Loucy (cell line): ENCODE results near the gene GOLIM4.

Experiments
- H2AFZ ChIP-seq: fragments of 200-600 bp; sonication (generic); 2 replicates; pipeline ENCODE4 v1.6.0; 2016; ENCODE audit warnings: antibody characterized with exemption, mild to moderate bottlenecking, low read length, moderate library complexity
- H3F3A ChIP-seq: fragments of 200-600 bp; 2 replicates; pipeline ENCODE4 v1.6.0; 2016; ENCODE audit warnings: antibody characterized with exemption, low read depth, mild to moderate bottlenecking
- H3K27me3 ChIP-seq: fragments of 200-600 bp; sonication (generic); 2 replicates; pipeline ENCODE4 v1.6.1; 2014; ENCODE audit warnings: low read length, mild to moderate bottlenecking; ENCODE audit not compliant: insufficient read depth, poor library complexity, severe bottlenecking
- H3K36me3 ChIP-seq: fragments of 200-600 bp; sonication (generic); 2 replicates; pipeline ENCODE4 v1.6.1; 2016; ENCODE audit warnings: low read length; ENCODE audit not compliant: insufficient read depth
- H3K4me1 ChIP-seq: fragments of 200-600 bp; sonication (generic); 2 replicates; pipeline ENCODE4 v1.5.1; 2014; ENCODE audit warnings: low read length, mild to moderate bottlenecking; ENCODE audit not compliant: insufficient read depth, poor library complexity, severe bottlenecking
- H3K4me2 ChIP-seq: fragments of 200-600 bp; sonication (generic); 2 replicates; pipeline ENCODE4 v1.6.0; 2014; ENCODE audit warnings: antibody characterized with exemption, low read length, low read depth, mild to moderate bottlenecking; ENCODE audit not compliant: poor library complexity, severe bottlenecking
- H3K4me3 ChIP-seq: fragments of 200-600 bp; sonication (generic); 2 replicates; pipeline ENCODE4 v1.5.1; 2014; ENCODE audit warnings: low read length, mild to moderate bottlenecking, mixed read lengths; ENCODE audit not compliant: poor library complexity, severe bottlenecking
- H3K79me2 ChIP-seq: fragments of 200-600 bp; sonication (generic); 2 replicates; pipeline ENCODE4 v1.6.1; 2014; ENCODE audit warnings: low read length; ENCODE audit not compliant: insufficient read depth
- H3K9ac ChIP-seq: fragments of 200-600 bp; sonication (generic); 2 replicates; pipeline ENCODE4 v1.6.0; 2014; ENCODE audit warnings: mild to moderate bottlenecking, low read depth, low read length, moderate library complexity; ENCODE audit not compliant: poor library complexity, severe bottlenecking
- H3K9me2 ChIP-seq: fragments of 200-600 bp; sonication (generic); replicated peaks from 2 replicates; pipeline ENCODE4 v1.6.1; 2016; ENCODE audit warnings: low read depth, low read length, mixed read lengths
- H3K9me3 ChIP-seq: fragments of 200-600 bp; sonication (generic); 2 replicates; pipeline ENCODE4 v1.6.1; 2014; ENCODE audit warnings: mild to moderate bottlenecking, antibody characterized with exemption, low read length, low read depth; ENCODE audit not compliant: insufficient read depth
- H4K20me1 ChIP-seq: fragments of 200-600 bp; sonication (generic); 2 replicates; pipeline ENCODE4 v1.6.0; 2014; ENCODE audit warnings: antibody characterized with exemption, low read length, mild to moderate bottlenecking; ENCODE audit not compliant: insufficient read depth, poor library complexity, severe bottlenecking
- CTCF ChIP-seq: fragments of 200-600 bp; sonication (generic); conservative IDR thresholded peaks from 2 replicates; pipeline ENCODE4 v1.5.1; 2014; ENCODE audit warnings: mild to moderate bottlenecking, antibody characterized with exemption, low read length
- EZH2phosphoT487 ChIP-seq: fragments of 200-600 bp; IDR thresholded peaks from 2 replicates; pipeline ENCODE4 v1.6.1; 2018; ENCODE audit warnings: antibody characterized with exemption, mild to moderate bottlenecking, moderate library complexity, borderline replicate concordance

Gene GOLIM4

GRCh38 chr3:168100777-168101492, 5.2 kb upstream of the GOLIM4 start:
- Histone ChIP-seq H3K79me2 (no peaks in the 10 kb centered on the region), H3K4me2 (no peak overlapping the region), H3F3A (no peaks in the 10 kb centered on the region; the same call in 1 of the 2 replicates), H3K9me2 (no peaks in the 10 kb centered on the region), H3K36me3 (no peaks in the 10 kb centered on the region), H4K20me1 (no peaks in the 10 kb centered on the region), H3K9me3 (no peaks in the 10 kb centered on the region), H3K27me3 (no peaks in the 10 kb centered on the region), H3K9ac (no peak overlapping the region), H3K4me3 (no peak overlapping the region), H3K4me1 (peaks cover 7% of the 10 kb centered on the region), H2AFZ (no peak overlapping the region)
- TF ChIP-seq EZH2phosphoT487 (no peak), CTCF (no peak)

GRCh38 chr3:168097381-168097780, 1.7 kb upstream of the GOLIM4 start:
- H3K27me3 ChIP-seq: no peaks in the 10 kb centered on the region
- H3K9me3 ChIP-seq: no peaks in the 10 kb centered on the region
- H3K36me3 ChIP-seq: no peaks in the 10 kb centered on the region
- TF ChIP-seq CTCF (no peak), EZH2phosphoT487 (no peak)
- no peaks in the 10 kb centered on the region for H3K9me2 ChIP-seq
- H4K20me1 ChIP-seq: peaks cover 18% of the 10 kb centered on the region
- H2AFZ ChIP-seq: no peak overlapping the region
- peaks cover 20% of the 10 kb centered on the region for H3K4me1 ChIP-seq
- H3K9ac ChIP-seq: no peak overlapping the region
- no peak overlapping the region for H3K4me3 ChIP-seq
- no peaks in the 10 kb centered on the region; the same call in 1 of the 2 replicates for H3F3A ChIP-seq
- no peak overlapping the region for H3K4me2 ChIP-seq
- H3K79me2 ChIP-seq: peaks cover 26% of the 10 kb centered on the region

GRCh38 chr3:168096210-168096652, 507 bp upstream of the GOLIM4 start:
- H3K79me2 ChIP-seq: peaks cover 38% of the 10 kb centered on the region

More at GRCh38 chr3:168096210-168096652, 507 bp upstream of the GOLIM4 start:
- no peak for TF ChIP-seq CTCF
- TF ChIP-seq EZH2phosphoT487: no peak
- H3K4me3 ChIP-seq: peak overlapping the region; percentile 82
- H3K4me1 ChIP-seq: peaks cover 26% of the 10 kb centered on the region
- no peaks in the 10 kb centered on the region for H3K27me3 ChIP-seq
- H3K9me2 ChIP-seq: no peaks in the 10 kb centered on the region
- H3K9me3 ChIP-seq: no peaks in the 10 kb centered on the region
- H3F3A ChIP-seq: no peaks in the 10 kb centered on the region; the same call in 1 of the 2 replicates
- H2AFZ ChIP-seq: peak overlapping the region; percentile 93
- H3K36me3 ChIP-seq: no peaks in the 10 kb centered on the region
- H4K20me1 ChIP-seq: peaks cover 18% of the 10 kb centered on the region
- H3K4me2 ChIP-seq: peak overlapping the region; percentile 72
- H3K9ac ChIP-seq: peak overlapping the region; percentile 74
